ENCODE results near the gene PUM1.
"Not testable (repeated sequence)": the region's sequence is repeated elsewhere in the genome, so short reads cannot be mapped to it uniquely, and the experiment has no call there.

The PUM1 gene

GRCh38 chr1:31062162-31062866, 3.2 kb downstream of the PUM1 start:
- Histone ChIP-seq H3K4me1 (ENCODE audit: insufficient read depth, low read length) (peaks cover 11% of the 10 kb centered on the region; the same call in 1 of the 2 replicates), H3K4me3 (ENCODE audit: low read length) (peak overlapping the region; percentile 98), H3K36me3 (ENCODE audit: insufficient read depth, low read length) (peaks cover 25% of the 10 kb centered on the region)
- H3K9ac ChIP-seq (ENCODE audit: low read depth, low read length); H3K27ac ChIP-seq (ENCODE audit: low read depth, low read length); H3K27me3 ChIP-seq (ENCODE audit: insufficient read depth, low read length); H3K9me3 ChIP-seq (ENCODE audit: insufficient read depth, low read depth, low read length): not testable (repeated sequence)
- 80% methylated on average over 14 of the region's 14 CpGs for WGBS

- Histone ChIP-seq H3K27me3 (ENCODE audit: insufficient read depth, low read length) (no peaks in the 10 kb centered on the region), H3K4me3 (ENCODE audit: low read length) (no peak overlapping the region), H3K36me3 (ENCODE audit: insufficient read depth, low read length) (peaks cover 64% of the 10 kb centered on the region), H3K9ac (ENCODE audit: low read depth, low read length) (no peak overlapping the region), H3K9me3 (ENCODE audit: insufficient read depth, low read depth, low read length) (no peaks in the 10 kb centered on the region), H3K4me1 (ENCODE audit: insufficient read depth, low read length) (peaks cover 7% of the 10 kb centered on the region; the same call in 1 of the 2 replicates), H3K27ac (ENCODE audit: low read depth, low read length) (no peak overlapping the region)
- 95% methylated on average over 4 of the region's 4 CpGs for WGBS
Observed at GRCh38 chr1:31058012-31058411, 7.5 kb downstream of the PUM1 start.

- Histone ChIP-seq H3K9me3 (ENCODE audit: insufficient read depth, low read depth, low read length) (no peaks in the 10 kb centered on the region), H3K36me3 (ENCODE audit: insufficient read depth, low read length) (peaks cover 73% of the 10 kb centered on the region), H3K9ac (ENCODE audit: low read depth, low read length) (no peak overlapping the region), H3K4me3 (ENCODE audit: low read length) (no peak overlapping the region), H3K4me1 (ENCODE audit: insufficient read depth, low read length) (no peaks in the 10 kb centered on the region), H3K27me3 (ENCODE audit: insufficient read depth, low read length) (no peaks in the 10 kb centered on the region), H3K27ac (ENCODE audit: low read depth, low read length) (no peak overlapping the region)
- WGBS: 100% methylated on average over 1 of the region's 1 CpG
Observed at GRCh38 chr1:31055953-31056352, 9.6 kb downstream of the PUM1 start.

GRCh38 chr1:31055501-31055900, 10.0 kb downstream of the PUM1 start:
- Histone ChIP-seq H3K9ac (ENCODE audit: low read depth, low read length) (no peak overlapping the region), H3K27ac (ENCODE audit: low read depth, low read length) (no peak overlapping the region), H3K4me3 (ENCODE audit: low read length) (no peak overlapping the region), H3K9me3 (ENCODE audit: insufficient read depth, low read depth, low read length) (no peaks in the 10 kb centered on the region), H3K27me3 (ENCODE audit: insufficient read depth, low read length) (no peaks in the 10 kb centered on the region), H3K4me1 (ENCODE audit: insufficient read depth, low read length) (no peaks in the 10 kb centered on the region), H3K36me3 (ENCODE audit: insufficient read depth, low read length) (peaks cover 75% of the 10 kb centered on the region)
- 98% methylated on average over 3 of the region's 3 CpGs for WGBS

GRCh38 chr1:31054958-31055481, 10.5 kb downstream of the PUM1 start:
- Histone ChIP-seq H3K9me3 (ENCODE audit: insufficient read depth, low read depth, low read length) (no peaks in the 10 kb centered on the region), H3K27me3 (ENCODE audit: insufficient read depth, low read length) (no peaks in the 10 kb centered on the region), H3K27ac (ENCODE audit: low read depth, low read length) (no peak overlapping the region), H3K4me3 (ENCODE audit: low read length) (no peak overlapping the region), H3K4me1 (ENCODE audit: insufficient read depth, low read length) (no peaks in the 10 kb centered on the region), H3K9ac (ENCODE audit: low read depth, low read length) (no peak overlapping the region), H3K36me3 (ENCODE audit: insufficient read depth, low read length) (peaks cover 77% of the 10 kb centered on the region)
- 95% methylated on average over 5 of the region's 5 CpGs for WGBS

- WGBS: 91% methylated on average over 3 of the region's 3 CpGs
- Histone ChIP-seq H3K9ac (ENCODE audit: low read depth, low read length) (no peak overlapping the region), H3K36me3 (ENCODE audit: insufficient read depth, low read length) (peaks cover 75% of the 10 kb centered on the region), H3K27me3 (ENCODE audit: insufficient read depth, low read length) (no peaks in the 10 kb centered on the region), H3K27ac (ENCODE audit: low read depth, low read length) (no peak overlapping the region), H3K9me3 (ENCODE audit: insufficient read depth, low read depth, low read length) (no peaks in the 10 kb centered on the region), H3K4me3 (ENCODE audit: low read length) (no peak overlapping the region), H3K4me1 (ENCODE audit: insufficient read depth, low read length) (no peaks in the 10 kb centered on the region)
Observed at GRCh38 chr1:31054349-31054748, 11.2 kb downstream of the PUM1 start.

GRCh38 chr1:31052613-31053012, 12.9 kb downstream of the PUM1 start:
- not testable (repeated sequence) for H3K27me3 ChIP-seq (ENCODE audit: insufficient read depth, low read length); H3K4me3 ChIP-seq (ENCODE audit: low read length); H3K4me1 ChIP-seq (ENCODE audit: insufficient read depth, low read length); H3K9me3 ChIP-seq (ENCODE audit: insufficient read depth, low read depth, low read length); H3K27ac ChIP-seq (ENCODE audit: low read depth, low read length); H3K9ac ChIP-seq (ENCODE audit: low read depth, low read length)
- WGBS: 95% methylated on average over 14 of the region's 14 CpGs
- peaks cover 58% of the 10 kb centered on the region for H3K36me3 ChIP-seq (ENCODE audit: insufficient read depth, low read length)

GRCh38 chr1:31051611-31052010, 13.9 kb downstream of the PUM1 start:
- WGBS: 93% methylated on average over 1 of the region's 1 CpG
- peaks cover 56% of the 10 kb centered on the region for H3K36me3 ChIP-seq (ENCODE audit: insufficient read depth, low read length)

GRCh38 chr1:31047507-31047906, 18.0 kb downstream of the PUM1 start:
- not testable (repeated sequence) for H3K9ac ChIP-seq (ENCODE audit: low read depth, low read length); H3K27me3 ChIP-seq (ENCODE audit: insufficient read depth, low read length); H3K9me3 ChIP-seq (ENCODE audit: insufficient read depth, low read depth, low read length); H3K27ac ChIP-seq (ENCODE audit: low read depth, low read length); H3K4me1 ChIP-seq (ENCODE audit: insufficient read depth, low read length); H3K4me3 ChIP-seq (ENCODE audit: low read length)
- 93% methylated on average over 5 of the region's 5 CpGs for WGBS
- H3K36me3 ChIP-seq (ENCODE audit: insufficient read depth, low read length): peaks cover 48% of the 10 kb centered on the region

More at GRCh38 chr1:31051611-31052010, 13.9 kb downstream of the PUM1 start:
- H3K27ac ChIP-seq (ENCODE audit: low read depth, low read length): no peak overlapping the region
- no peaks in the 10 kb centered on the region for H3K4me1 ChIP-seq (ENCODE audit: insufficient read depth, low read length)
- no peak overlapping the region for H3K4me3 ChIP-seq (ENCODE audit: low read length)
- H3K9ac ChIP-seq (ENCODE audit: low read depth, low read length): no peak overlapping the region
- no peaks in the 10 kb centered on the region for H3K27me3 ChIP-seq (ENCODE audit: insufficient read depth, low read length)
- no peaks in the 10 kb centered on the region for H3K9me3 ChIP-seq (ENCODE audit: insufficient read depth, low read depth, low read length)

GRCh38 chr1:31043631-31044030, 21.9 kb downstream of the PUM1 start:
- 100% methylated on average over 2 of the region's 2 CpGs for WGBS
- H3K9ac ChIP-seq (ENCODE audit: low read depth, low read length): no peak overlapping the region
- peaks cover 3% of the 10 kb centered on the region; the same call in 1 of the 2 replicates for H3K4me1 ChIP-seq (ENCODE audit: insufficient read depth, low read length)

GRCh38 chr1:31042656-31043055, 22.9 kb downstream of the PUM1 start:
- Histone ChIP-seq H3K9ac (ENCODE audit: low read depth, low read length) (no peak overlapping the region), H3K4me1 (ENCODE audit: insufficient read depth, low read length) (peaks cover 3% of the 10 kb centered on the region; the same call in 1 of the 2 replicates), H3K27ac (ENCODE audit: low read depth, low read length) (no peak overlapping the region), H3K9me3 (ENCODE audit: insufficient read depth, low read depth, low read length) (no peaks in the 10 kb centered on the region), H3K27me3 (ENCODE audit: insufficient read depth, low read length) (no peaks in the 10 kb centered on the region), H3K4me3 (ENCODE audit: low read length) (no peak overlapping the region), H3K36me3 (ENCODE audit: insufficient read depth, low read length) (peaks cover 49% of the 10 kb centered on the region)
- WGBS: 96% methylated on average over 6 of the region's 6 CpGs

More at GRCh38 chr1:31043631-31044030, 21.9 kb downstream of the PUM1 start:
- Histone ChIP-seq H3K27me3 (ENCODE audit: insufficient read depth, low read length) (no peaks in the 10 kb centered on the region), H3K9me3 (ENCODE audit: insufficient read depth, low read depth, low read length) (no peaks in the 10 kb centered on the region), H3K36me3 (ENCODE audit: insufficient read depth, low read length) (peaks cover 44% of the 10 kb centered on the region), H3K4me3 (ENCODE audit: low read length) (no peak overlapping the region), H3K27ac (ENCODE audit: low read depth, low read length) (no peak overlapping the region)
